Tibial nerve (tissue), 4 donors: Measurements from ENCODE around the gene F3.

Experiments used
- CTCF ChIP-seq, 5 experiments: fragments of 200-600 bp in 3 of 5; fragments of 450-650 bp in 2 of 5; sonication (generic) in 3 of 5; IDR thresholded peaks; one replicate each; pipeline ENCODE4 v1.5.1; 2016 to 2019; ENCODE audit warnings: antibody characterized with exemption in 5 of 5, mild to moderate bottlenecking in 3 of 5, moderate library complexity in 2 of 5
- EP300 ChIP-seq, 2 donors: sonication (generic); formaldehyde crosslinking; IDR thresholded peaks; one replicate each; pipeline ENCODE4 v1.6.1; 2017; ENCODE audit warnings: antibody characterized with exemption in 2 of 2, mild to moderate bottlenecking in 1 of 2

- no peak for TF ChIP-seq CTCF (IDR thresholded peaks at IDR 0.05)
- no peak for TF ChIP-seq EP300 (IDR thresholded peaks at IDR 0.05)
Measured at GRCh38 chr1:94582565-94582964, 41.0 kb upstream of the F3 start.
